H9 (cell line): ENCODE results near the gene RAB14. TPM values are rescaled to one million over a fixed set of nuclear protein-coding genes. Genes with fewer than 3 reads are reported as not detected.

Experiments used
- DNase-seq: peaks from one replicate; pipeline ENCODE4 v3.0.0-alpha.2; 2017
- H2AFZ ChIP-seq: one replicate; pipeline ENCODE4 v1.6.1; 2013; ENCODE audit warnings: mild to moderate bottlenecking, low read length, control low read depth, moderate library complexity
- H2AK5ac ChIP-seq: 2 replicates; pipeline ENCODE4 v1.6.1; 2013; ENCODE audit warnings: low read length, control low read depth, mixed read lengths; ENCODE audit not compliant: insufficient read length
- H2BK120ac ChIP-seq: one replicate; pipeline ENCODE4 v1.6.1; 2013; ENCODE audit warnings: low read depth, mild to moderate bottlenecking, low read length, control low read depth, inconsistent platforms; ENCODE audit not compliant: poor library complexity, severe bottlenecking
- H2BK12ac ChIP-seq: 2 replicates; pipeline ENCODE4 v1.6.1; 2013; ENCODE audit warnings: low read length, control low read depth, mixed read lengths, low read depth; ENCODE audit not compliant: insufficient read length
- H2BK15ac ChIP-seq: 2 replicates; pipeline ENCODE4 v1.6.1; 2013; ENCODE audit warnings: low read depth, low read length, control low read depth
- H2BK20ac ChIP-seq: one replicate; pipeline ENCODE4 v1.6.1; 2013; ENCODE audit warnings: low read depth, mild to moderate bottlenecking, low read length, control low read depth, inconsistent platforms; ENCODE audit not compliant: poor library complexity, severe bottlenecking
- H2BK5ac ChIP-seq: 2 replicates; pipeline ENCODE4 v1.6.1; 2013; ENCODE audit warnings: low read length, control low read depth, mixed read lengths; ENCODE audit not compliant: insufficient read length
- H3K14ac ChIP-seq: 2 replicates; pipeline ENCODE4 v1.6.1; 2013; ENCODE audit warnings: low read length, control low read depth; ENCODE audit not compliant: insufficient read depth
- H3K18ac ChIP-seq: 2 replicates; pipeline ENCODE4 v1.6.1; 2013; ENCODE audit warnings: low read depth, mild to moderate bottlenecking, mixed read lengths, low read length, control low read depth; ENCODE audit not compliant: insufficient read length
- H3K23ac ChIP-seq: 2 replicates; pipeline ENCODE4 v1.6.1; 2013; ENCODE audit warnings: low read length, control low read depth, mixed read lengths, low read depth; ENCODE audit not compliant: insufficient read length
- H3K23me2 ChIP-seq: 2 replicates; pipeline ENCODE4 v1.6.1; 2013; ENCODE audit warnings: low read depth, mild to moderate bottlenecking, mixed read lengths, low read length, control low read depth; ENCODE audit not compliant: insufficient read length, poor library complexity, severe bottlenecking
- H3K27ac ChIP-seq: 2 replicates; pipeline ENCODE4 v1.5.1; 2013; ENCODE audit warnings: low read length, control low read depth, mixed read lengths, low read depth; ENCODE audit not compliant: insufficient read length
- H3K27me3 ChIP-seq: 2 replicates; pipeline ENCODE4 v1.6.1; 2013; ENCODE audit warnings: low read length, control low read depth, inconsistent platforms; ENCODE audit not compliant: insufficient read depth
- H3K4ac ChIP-seq: 2 replicates; pipeline ENCODE4 v1.6.1; 2013; ENCODE audit warnings: low read depth, mild to moderate bottlenecking, control low read depth, inconsistent platforms, low read length, moderate library complexity
- H3K4me1 ChIP-seq: 2 replicates; pipeline ENCODE4 v1.6.1; 2013; ENCODE audit warnings: low read length, control low read depth, inconsistent platforms; ENCODE audit not compliant: insufficient read depth
- H3K4me2 ChIP-seq: 2 replicates; pipeline ENCODE4 v1.6.1; 2013; ENCODE audit warnings: low read length, control low read depth, mixed read lengths; ENCODE audit not compliant: insufficient read length, insufficient read depth
- H3K56ac ChIP-seq: 2 replicates; pipeline ENCODE4 v1.6.1; 2013; ENCODE audit warnings: low read depth, mild to moderate bottlenecking, mixed read lengths, low read length, control low read depth; ENCODE audit not compliant: insufficient read length
- H3K79me1 ChIP-seq: 2 replicates; pipeline ENCODE4 v1.6.1; 2013; ENCODE audit warnings: low read depth, mild to moderate bottlenecking, moderate library complexity, low read length, control low read depth, inconsistent platforms; ENCODE audit not compliant: insufficient read depth, poor library complexity, severe bottlenecking
- H3K79me2 ChIP-seq: 2 replicates; pipeline ENCODE4 v1.6.1; 2013; ENCODE audit warnings: low read length, control low read depth, inconsistent platforms; ENCODE audit not compliant: insufficient read depth
- H3K9ac ChIP-seq: 2 replicates; pipeline ENCODE4 v1.6.1; 2013; ENCODE audit warnings: low read length, control low read depth, mixed read lengths; ENCODE audit not compliant: insufficient read length; ENCODE audit errors: extremely low read depth
- H3K9me3 ChIP-seq: one replicate; pipeline ENCODE4 v1.6.1; 2013; ENCODE audit warnings: low read depth, low read length, inconsistent platforms; ENCODE audit not compliant: control insufficient read depth
- H3T11ph ChIP-seq: one replicate; pipeline ENCODE4 v1.6.1; 2013; ENCODE audit warnings: mild to moderate bottlenecking, low read length, control low read depth, inconsistent platforms
- H4K20me1 ChIP-seq: one replicate; pipeline ENCODE4 v1.6.1; 2013; ENCODE audit not compliant: control insufficient read depth, insufficient read length, insufficient read depth
- H4K5ac ChIP-seq: 2 replicates; pipeline ENCODE4 v1.6.1; 2013; ENCODE audit warnings: low read depth, mild to moderate bottlenecking, mixed read lengths, low read length, control low read depth; ENCODE audit not compliant: insufficient read length
- H4K8ac ChIP-seq: replicated peaks from 2 replicates; pipeline ENCODE4 v1.6.1; 2013; ENCODE audit warnings: low read length, control low read depth, mixed read lengths, low read depth; ENCODE audit not compliant: insufficient read length
- H4K91ac ChIP-seq: 2 replicates; pipeline ENCODE4 v1.6.1; 2013; ENCODE audit warnings: low read depth, mild to moderate bottlenecking, moderate library complexity, mixed read lengths, low read length, control low read depth; ENCODE audit not compliant: insufficient read length
- H3K27ac Mint-ChIP-seq, 3 experiments: 2 replicates in 2 of 3; 3 replicates in 1 of 3; pipeline ENCODE4 v1.8.0; 2020 to 2021; ENCODE audit warnings: mixed read lengths in 3 of 3, mild to moderate bottlenecking in 1 of 3, moderate library complexity in 1 of 3
- H3K27me3 Mint-ChIP-seq: 2 replicates; pipeline ENCODE4 v1.8.0; 2021; ENCODE audit warnings: low read depth, mild to moderate bottlenecking, moderate library complexity, mixed read lengths
- H3K36me3 Mint-ChIP-seq, 3 experiments: 2 replicates in 2 of 3; 3 replicates in 1 of 3; pipeline ENCODE4 v1.8.0; 2020 to 2021; ENCODE audit warnings: low read depth in 3 of 3, mixed read lengths in 3 of 3; ENCODE audit not compliant: insufficient read depth in 1 of 3
- H3K4me1 Mint-ChIP-seq, 2 experiments: 2 replicates each; pipeline ENCODE4 v1.8.0; 2020; ENCODE audit warnings: mixed read lengths in 2 of 2
- H3K4me3 Mint-ChIP-seq, 2 experiments: 2 replicates in 1 of 2; 3 replicates in 1 of 2; pipeline ENCODE4 v1.8.0; 2020 to 2021; ENCODE audit warnings: mild to moderate bottlenecking in 2 of 2, mixed read lengths in 2 of 2, moderate library complexity in 1 of 2
- H3K9me3 Mint-ChIP-seq, 2 experiments: 2 replicates in 1 of 2; 3 replicates in 1 of 2; pipeline ENCODE4 v1.8.0; 2020; ENCODE audit warnings: mild to moderate bottlenecking in 2 of 2, mixed read lengths in 2 of 2, moderate library complexity in 1 of 2
- WGBS: extraction: QIAGEN DNeasy Blood & Tissue Kit; methylation state at CpG from one replicate; pipeline ENCODE4 v1.1.7; 2013; ENCODE audit warnings: missing lambda C conversion rate, low lambda C conversion rate, mixed read lengths; ENCODE audit not compliant: insufficient read length; ENCODE audit errors: extremely low coverage; 5-methylcytosine and 5-hydroxymethylcytosine counted together
- total RNA-seq: library from RNA; stranded (reverse); gene quantifications from 2 replicates; pipeline ENCODE4 v1.2.1, GENCODE V29; 2021
- TF ChIP-seq, protein P1 (sequence below): fragments of 200-600 bp; sonication (generic); conservative IDR thresholded peaks from 3 replicates; pipeline ENCODE4 v1.8.0; 2021; ENCODE audit warnings: antibody characterized with exemption, mild to moderate bottlenecking

Gene RAB14
- total RNA-seq, 1 experiment from 2014 or later = 33.6 TPM

DNA sequence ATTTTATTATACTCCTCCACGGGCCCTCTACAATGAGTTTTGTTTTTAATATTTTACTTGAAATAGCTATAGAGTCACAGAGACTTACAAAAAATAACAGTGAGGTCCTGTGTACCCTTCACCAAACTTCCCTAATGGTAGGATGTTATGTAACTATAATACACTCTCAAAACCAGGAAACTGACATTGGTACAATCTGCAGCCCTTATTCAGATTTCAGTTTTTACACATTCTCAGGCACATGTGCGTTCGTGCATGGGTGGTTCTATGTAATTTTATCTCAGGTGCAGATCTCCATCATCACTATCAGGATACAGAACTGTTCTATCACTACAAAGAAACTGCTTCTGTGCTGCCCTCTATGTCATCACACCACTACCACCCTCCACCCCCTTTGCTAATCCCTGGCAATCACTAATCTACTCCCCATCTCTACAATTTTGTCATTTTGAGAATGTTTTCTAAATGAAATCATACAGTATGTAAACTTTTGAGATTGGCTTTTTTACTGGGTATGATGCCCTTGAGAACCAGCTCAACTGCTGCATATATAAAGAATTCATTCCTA, 16.4 kb downstream of the RAB14 start:
- H3K4me1 ChIP-seq = no peaks in the 10 kb centered on the region; the same call in 1 of the 2 replicates
- H4K20me1 ChIP-seq = no peaks in the 10 kb centered on the region
- TF ChIP-seq, protein P1, sequence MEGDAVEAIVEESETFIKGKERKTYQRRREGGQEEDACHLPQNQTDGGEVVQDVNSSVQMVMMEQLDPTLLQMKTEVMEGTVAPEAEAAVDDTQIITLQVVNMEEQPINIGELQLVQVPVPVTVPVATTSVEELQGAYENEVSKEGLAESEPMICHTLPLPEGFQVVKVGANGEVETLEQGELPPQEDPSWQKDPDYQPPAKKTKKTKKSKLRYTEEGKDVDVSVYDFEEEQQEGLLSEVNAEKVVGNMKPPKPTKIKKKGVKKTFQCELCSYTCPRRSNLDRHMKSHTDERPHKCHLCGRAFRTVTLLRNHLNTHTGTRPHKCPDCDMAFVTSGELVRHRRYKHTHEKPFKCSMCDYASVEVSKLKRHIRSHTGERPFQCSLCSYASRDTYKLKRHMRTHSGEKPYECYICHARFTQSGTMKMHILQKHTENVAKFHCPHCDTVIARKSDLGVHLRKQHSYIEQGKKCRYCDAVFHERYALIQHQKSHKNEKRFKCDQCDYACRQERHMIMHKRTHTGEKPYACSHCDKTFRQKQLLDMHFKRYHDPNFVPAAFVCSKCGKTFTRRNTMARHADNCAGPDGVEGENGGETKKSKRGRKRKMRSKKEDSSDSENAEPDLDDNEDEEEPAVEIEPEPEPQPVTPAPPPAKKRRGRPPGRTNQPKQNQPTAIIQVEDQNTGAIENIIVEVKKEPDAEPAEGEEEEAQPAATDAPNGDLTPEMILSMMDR = no peak
- Mint-ChIP-seq H3K4me1 (0 out of 4 replicates have a peak, but pooled peaks cover 0 to 3% of the 10 kb centered on the region in 2 experiments), H3K9me3 (no peaks in the 10 kb centered on the region), H3K4me3 (no peak overlapping the region), H3K36me3 (peaks cover 2 to 34% (median 20%) of the 10 kb centered on the region in 3 experiments; a peak in 5 of 7 replicates), H3K27me3 (no peaks in the 10 kb centered on the region), H3K27ac (no peak overlapping the region)
- no peak overlapping the region for H2BK12ac ChIP-seq
- H3K79me1 ChIP-seq = no peaks in the 10 kb centered on the region
- no peak overlapping the region for H3T11ph ChIP-seq
- H3K79me2 ChIP-seq = peaks cover 5% of the 10 kb centered on the region; the same call in 1 of the 2 replicates
- H4K8ac ChIP-seq = no peak overlapping the region
- H2BK120ac ChIP-seq = no peak overlapping the region
- no peak overlapping the region for H3K56ac ChIP-seq
- no peak for DNase-seq
- H3K9ac ChIP-seq = no peak overlapping the region
- no peaks in the 10 kb centered on the region for H3K9me3 ChIP-seq
- H3K23ac ChIP-seq = no peak overlapping the region
- WGBS = no CpG with 5 or more reads among the region's 3 CpGs
- H3K14ac ChIP-seq = no peak overlapping the region
- H3K27me3 ChIP-seq = no peaks in the 10 kb centered on the region
- no peak overlapping the region for H2BK5ac ChIP-seq
- no peak overlapping the region for H4K91ac ChIP-seq
- H3K4ac ChIP-seq = no peak overlapping the region
- H2BK15ac ChIP-seq = no peak overlapping the region
- no peak overlapping the region for H3K27ac ChIP-seq
- H3K23me2 ChIP-seq = no peaks in the 10 kb centered on the region
- H3K4me2 ChIP-seq = no peak overlapping the region
- H3K18ac ChIP-seq = no peak overlapping the region
- no peak overlapping the region for H4K5ac ChIP-seq
- no peak overlapping the region for H2AFZ ChIP-seq
- H2AK5ac ChIP-seq = no peak overlapping the region
- no peak overlapping the region for H2BK20ac ChIP-seq
